ENCODE results near the gene CDC73. TPM values are rescaled to one million over a fixed set of nuclear protein-coding genes. Genes with fewer than 3 reads are reported as not detected.

The CDC73 gene
- total RNA-seq, 1 experiment from 2014 or later: 63.2 TPM

GRCh38 chr1:193240609-193241008, 118.8 kb downstream of the CDC73 start:
- CTCF ChIA-PET: no interaction called here
- no peak for DNase-seq (ENCODE audit: low read depth, low spot score)

More at GRCh38 chr1:193240609-193241008, 118.8 kb downstream of the CDC73 start:
- no peak overlapping the region for H3K4me2 ChIP-seq (ENCODE audit: low read length)
- no peaks in the 10 kb centered on the region for H3K27me3 ChIP-seq (ENCODE audit: insufficient read depth, low read length)
- H3K4me3 ChIP-seq (replicated peaks in 1 of 2; ENCODE audit: low read depth in 1 of 2, low read length in 2 of 2): no peak overlapping the region
- H3K9ac ChIP-seq (ENCODE audit: low read length): no peak overlapping the region
- H3K36me3 ChIP-seq (ENCODE audit: control insufficient read depth in 1 of 2, insufficient read depth in 2 of 2, low read length in 2 of 2): 0 out of 4 replicates have a peak, but pooled peaks cover 0 to 3% of the 10 kb centered on the region in 2 experiments
- ChIA-PET RAD21 (ENCODE audit: low non-redundant PET in 1 of 2, low total read pairs in 2 of 2, uncharacterized antibody in 2 of 2, unreplicated experiment in 2 of 2) (no interaction called here), POLR2A (no interaction called here)
- H3K9me2 ChIP-seq (ENCODE audit: insufficient read depth): no peaks in the 10 kb centered on the region
- no peak for TF ChIP-seq SIN3A (IDR thresholded peaks at IDR 0.05; ENCODE audit: low read depth)
- no peak for TF ChIP-seq REST (IDR thresholded peaks at IDR 0.05; ENCODE audit: low read depth)
- TF ChIP-seq ZNF274 (IDR thresholded peaks at IDR 0.05; ENCODE audit: low read depth, low read length): no peak
- TF ChIP-seq, protein P1, sequence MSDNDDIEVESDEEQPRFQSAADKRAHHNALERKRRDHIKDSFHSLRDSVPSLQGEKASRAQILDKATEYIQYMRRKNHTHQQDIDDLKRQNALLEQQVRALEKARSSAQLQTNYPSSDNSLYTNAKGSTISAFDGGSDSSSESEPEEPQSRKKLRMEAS (IDR thresholded peaks at IDR 0.05): no peak
- no peak for TF ChIP-seq ZFX (IDR thresholded peaks at IDR 0.05)
- TF ChIP-seq CBX3 (IDR thresholded peaks at IDR 0.05; ENCODE audit: low read depth): no peak
- TF ChIP-seq POLR2A (IDR thresholded peaks at IDR 0.05; ENCODE audit: borderline replicate concordance, extremely low read depth, insufficient read depth, insufficient read length): no peak
- no peak for TF ChIP-seq SP1 (IDR thresholded peaks at IDR 0.05; ENCODE audit: low read depth)
- TF ChIP-seq POLR2AphosphoS5 (IDR thresholded peaks at IDR 0.05; ENCODE audit: low read depth, low read length): no peak
- TF ChIP-seq ATF3 (IDR thresholded peaks at IDR 0.05): no peak
- TF ChIP-seq CEBPB (IDR thresholded peaks at IDR 0.05; ENCODE audit: low read depth): no peak
- TF ChIP-seq FOSL1 (IDR thresholded peaks at IDR 0.05; ENCODE audit: low read depth): no peak
- TF ChIP-seq ELF1 (IDR thresholded peaks at IDR 0.05; ENCODE audit: borderline replicate concordance, low read depth): no peak
- no peak for TF ChIP-seq TCF7L2 (IDR thresholded peaks at IDR 0.05; ENCODE audit: borderline replicate concordance, extremely low read depth, insufficient read depth, insufficient read length)
- no peak for TF ChIP-seq CTCF (IDR thresholded peaks at IDR 0.05 in 2 of 3, conservative IDR thresholded peaks at IDR 0.05 in 1 of 3; ENCODE audit: borderline replicate concordance in 1 of 3, insufficient read depth in 1 of 3, low read depth in 2 of 3, low read length in 2 of 3)
- TF ChIP-seq SRF (IDR thresholded peaks at IDR 0.05; ENCODE audit: low read depth): no peak
- no peak for TF ChIP-seq EZH2 (IDR thresholded peaks at IDR 0.05)
- ATAC-seq: no peak
- no peak overlapping the region for H2AFZ ChIP-seq (ENCODE audit: low read depth, low read length, poor library complexity, severe bottlenecking)
- no peak overlapping the region for H3K27ac ChIP-seq (ENCODE audit: low read depth, low read length)
- intact Hi-C loops (cut with micrococcal nuclease): no loop called here
- no TSS peak for BruUV-seq (replicated peaks)
- H3K79me2 ChIP-seq (ENCODE audit: insufficient read depth, low read length): no peaks in the 10 kb centered on the region; the same call in 1 of the 2 replicates
- H4K20me1 ChIP-seq (ENCODE audit: insufficient read depth): no peaks in the 10 kb centered on the region
- no peaks in the 10 kb centered on the region for H3K9me3 ChIP-seq (ENCODE audit: control insufficient read depth in 1 of 2, insufficient read depth in 1 of 2, low read depth in 1 of 2, low read length in 2 of 2)
- H3K4me1 ChIP-seq (ENCODE audit: control insufficient read depth in 1 of 2, insufficient read depth in 2 of 2, low read length in 2 of 2): no peaks in the 10 kb centered on the region

All from HCT116 (cell line).